NCI-H2227 (cell line): ENCODE data around the gene CD69.
"Not testable (repeated sequence)": the region's sequence is repeated elsewhere in the genome, so short reads cannot be mapped to it uniquely, and the experiment has no call there.

ENCODE experiments used
- DNase-seq: peaks from one replicate; lab custom pipeline; 2025; ENCODE audit not compliant: unreplicated experiment; lab: John Stamatoyannopoulos, UW

The CD69 gene

GRCh38 chr12:9751204-9752144, 9.2 kb downstream of the CD69 start:
- DNase-seq: no peak

DNA sequence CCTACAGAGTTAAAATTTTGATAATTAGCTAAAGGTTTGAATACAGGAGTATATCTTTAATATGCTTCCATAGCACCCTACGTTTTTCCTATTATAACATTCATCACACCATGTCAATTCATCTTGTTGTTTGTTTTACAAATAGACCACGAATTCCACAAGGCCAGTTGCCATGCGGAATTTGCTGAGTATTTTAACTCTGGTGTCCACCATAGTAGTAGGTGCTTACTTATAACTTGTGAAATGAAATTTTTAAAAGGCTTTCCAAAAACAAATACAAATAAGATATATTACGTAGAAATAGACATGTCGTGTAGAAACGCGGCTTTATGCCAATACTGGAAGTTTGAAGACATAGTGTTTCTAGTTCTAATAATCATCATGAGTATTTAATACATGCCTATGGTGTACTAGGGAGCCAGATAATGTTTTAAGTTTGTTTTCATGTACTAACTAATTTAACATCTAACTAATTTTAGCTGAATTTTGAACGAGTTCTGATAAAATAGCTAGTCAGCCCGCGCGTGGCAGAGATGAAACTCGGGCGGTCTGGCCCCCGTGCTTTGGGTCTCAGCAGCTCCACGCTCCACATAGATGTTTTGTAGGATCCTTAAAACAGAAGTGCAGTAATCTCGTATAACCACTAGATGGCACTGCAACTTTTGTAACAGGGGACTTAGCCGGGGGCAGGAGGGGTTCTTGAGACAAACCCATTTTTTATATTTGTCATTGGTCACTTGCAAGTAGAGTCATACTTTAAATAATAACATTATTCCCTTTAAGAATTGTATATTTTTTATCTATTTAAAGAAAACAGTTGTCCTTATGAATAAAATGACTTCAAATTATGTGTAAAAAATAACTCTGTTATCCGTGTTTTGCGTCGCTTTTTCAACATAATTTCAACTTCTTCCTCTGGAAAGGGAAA, 10.2 kb downstream of the CD69 start:
- DNase-seq: peak; percentile 63

- DNase-seq: no peak
Measured at GRCh38 chr12:9749640-9750039, 11.1 kb downstream of the CD69 start.

DNA sequence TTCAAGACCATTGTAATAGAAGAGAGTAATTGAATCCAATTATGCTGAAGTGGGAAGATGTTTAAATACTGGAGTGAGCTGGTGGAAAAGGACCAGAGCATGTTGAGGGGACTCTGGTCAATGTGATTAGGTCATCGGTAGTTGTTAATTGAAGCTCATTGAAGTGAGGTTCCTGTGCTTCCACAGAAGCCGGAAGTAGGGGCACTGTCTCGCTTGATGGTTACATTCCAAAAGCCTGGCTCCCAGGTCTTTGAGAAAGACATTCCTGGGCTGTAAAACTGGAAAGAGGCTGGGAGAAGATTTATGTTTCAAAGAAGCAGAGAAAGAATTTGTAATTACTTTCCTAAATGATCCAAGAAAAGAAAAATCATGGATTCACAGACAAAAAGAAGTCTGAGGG, 15.5 kb downstream of the CD69 start:
- no peak for DNase-seq

- DNase-seq: no peak
Measured at GRCh38 chr12:9742661-9743060, 18.0 kb downstream of the CD69 start.

DNA sequence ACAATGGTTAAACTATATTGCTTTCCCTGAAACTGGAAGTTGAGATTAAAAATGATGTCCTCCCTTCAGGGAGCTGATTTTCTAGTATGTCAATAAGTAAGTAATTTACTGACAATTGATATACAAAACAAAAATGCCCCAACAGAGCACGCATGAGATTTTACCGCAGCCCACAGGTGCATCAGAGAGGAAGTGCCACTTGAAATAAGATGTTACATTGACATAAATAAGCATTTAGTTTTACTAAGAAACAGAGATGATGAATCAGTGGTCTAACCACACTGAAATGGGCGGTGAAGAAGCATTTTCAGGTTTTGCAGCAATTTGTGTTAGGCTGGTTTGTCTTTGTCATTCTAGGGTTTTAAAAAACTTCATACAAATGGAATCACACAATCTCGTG, 19.0 kb downstream of the CD69 start:
- DNase-seq: no peak

GRCh38 chr12:9740106-9740750, 20.5 kb downstream of the CD69 start:
- no peak for DNase-seq

DNA sequence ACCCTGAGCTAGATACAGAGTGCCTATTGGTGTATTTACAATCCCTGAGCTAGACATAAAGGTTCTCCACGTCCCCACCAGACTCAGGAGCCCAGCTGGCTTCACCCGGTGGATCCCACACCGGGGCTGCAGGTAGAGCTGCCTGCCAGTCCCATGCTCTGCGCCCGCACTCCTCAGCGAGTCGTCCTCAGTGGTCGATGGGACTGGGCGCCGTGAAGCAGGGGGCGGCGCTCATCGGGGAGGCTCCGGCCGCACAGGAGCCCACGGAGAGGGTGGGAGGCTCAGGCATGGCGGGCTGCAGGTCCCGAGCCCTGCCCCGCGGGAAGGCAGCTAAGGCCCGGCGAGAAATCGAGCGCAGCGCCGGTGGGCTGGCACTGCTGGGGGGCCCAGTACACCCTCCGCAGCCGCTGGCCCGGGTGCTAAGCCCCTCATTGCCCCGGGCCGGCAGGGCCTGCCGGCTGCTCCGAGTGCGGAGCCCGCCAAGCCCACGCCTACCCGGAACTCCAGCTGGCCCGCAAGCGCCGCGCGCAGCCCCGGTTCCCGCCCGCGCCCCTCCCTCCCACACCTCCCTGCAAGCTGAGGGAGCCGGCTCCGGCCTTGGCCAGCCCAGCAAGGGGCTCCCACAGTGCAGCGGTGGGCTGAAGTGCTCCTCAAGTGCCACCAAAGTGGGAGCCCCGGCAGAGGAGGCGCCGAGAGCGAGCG, 21.1 kb downstream of the CD69 start:
- DNase-seq: peak; percentile 12

DNA sequence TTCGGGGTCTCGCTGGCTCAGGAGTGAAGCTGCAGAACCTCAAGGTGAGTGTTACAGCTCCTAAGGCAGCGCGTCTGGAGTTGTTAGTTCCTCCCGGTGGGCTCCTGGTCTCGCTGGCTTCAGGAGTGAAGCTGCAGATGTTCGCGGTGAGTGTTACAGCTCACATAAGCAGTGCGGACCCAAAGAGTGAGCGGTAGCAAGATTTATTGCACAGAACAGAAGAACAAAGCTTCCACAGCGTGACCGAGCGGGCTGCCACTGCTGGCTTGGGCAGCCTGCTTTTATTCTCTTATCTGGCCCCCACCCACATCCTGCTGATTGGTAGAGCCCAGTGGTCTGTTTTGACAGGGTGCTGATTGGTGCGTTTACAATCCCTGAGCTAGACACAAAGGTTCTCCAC, 21.8 kb downstream of the CD69 start:
- not testable (repeated sequence) for DNase-seq

- DNase-seq: no peak
Measured at GRCh38 chr12:9736936-9737705, 23.6 kb downstream of the CD69 start.

DNA sequence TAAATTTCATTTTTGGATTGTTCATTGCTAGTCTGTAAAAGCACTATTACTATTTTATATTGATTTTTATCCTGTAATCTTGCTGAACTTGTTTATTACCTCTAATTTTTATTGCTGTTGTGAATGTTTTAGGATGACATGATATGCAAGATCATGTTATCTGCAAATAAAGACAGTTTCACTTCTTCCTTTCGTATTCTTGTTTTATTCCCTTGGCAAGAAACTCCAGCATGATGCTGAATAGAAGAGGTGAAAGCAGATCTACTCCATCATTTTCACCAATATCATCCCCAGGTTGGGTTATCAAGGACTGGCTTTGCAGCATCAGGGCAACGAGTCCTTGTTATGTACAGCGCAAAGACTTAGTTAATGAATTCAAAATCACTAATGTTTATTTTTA, 25.1 kb downstream of the CD69 start:
- DNase-seq: no peak

DNA sequence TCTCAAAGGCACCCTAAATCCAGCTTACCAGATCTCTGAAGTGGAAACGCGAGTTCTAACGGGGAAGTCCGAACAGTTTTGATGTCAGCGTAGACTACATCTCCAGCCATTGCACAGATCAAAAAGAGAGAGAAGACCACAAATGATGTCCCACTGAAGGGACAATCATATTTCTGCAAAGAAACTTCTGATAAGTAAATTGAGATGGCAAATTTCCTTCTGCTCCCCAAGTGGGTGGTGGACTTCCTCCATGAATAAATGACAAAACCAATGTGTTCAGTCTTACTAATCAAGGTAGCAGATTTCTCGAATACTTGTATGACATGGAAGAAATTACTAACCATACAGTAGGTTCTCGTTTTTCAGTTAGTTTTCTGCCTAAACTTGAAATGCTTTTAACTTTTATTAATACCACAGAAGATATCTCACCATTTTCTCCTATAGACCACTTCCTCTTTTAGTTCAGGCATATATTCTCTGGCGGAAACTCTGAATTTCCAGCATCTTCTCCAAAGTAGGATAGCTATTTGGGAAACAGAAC, 27.7 kb downstream of the CD69 start, which contains the start of gene CLECL1:
CLECL1 (minus strand) TSS at position 177 of the 541 bp plus-strand sequence.
- no peak for DNase-seq

- DNase-seq: no peak
Measured at GRCh38 chr12:9731797-9732196, 28.9 kb downstream of the CD69 start.

- DNase-seq: no peak
Measured at GRCh38 chr12:9731393-9731792, 29.3 kb downstream of the CD69 start.

- DNase-seq: no peak
Measured at GRCh38 chr12:9730591-9730990, 30.1 kb downstream of the CD69 start.

- no peak for DNase-seq
Measured at GRCh38 chr12:9730011-9730410, 30.7 kb downstream of the CD69 start.

- no peak for DNase-seq
Measured at GRCh38 chr12:9729082-9729481, 31.6 kb downstream of the CD69 start.

DNA sequence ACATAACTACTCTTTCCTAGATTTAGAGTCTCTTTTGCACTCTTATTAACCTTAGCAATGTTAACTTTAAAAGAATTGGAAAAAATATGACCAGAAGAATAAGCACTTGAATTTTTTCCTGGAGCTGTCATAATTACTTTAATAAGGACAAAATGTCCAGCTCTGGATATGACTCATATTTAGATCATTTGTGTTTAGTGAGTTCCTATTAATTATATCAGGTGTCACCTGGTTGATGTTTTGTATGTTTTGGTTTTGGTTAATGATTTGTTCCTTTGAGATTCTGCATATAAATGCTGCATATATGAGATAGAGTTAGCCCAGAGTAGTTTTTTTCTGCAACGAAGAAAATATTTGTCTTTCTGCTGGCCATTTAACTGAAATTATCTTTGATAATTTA, 32.9 kb downstream of the CD69 start:
- no peak for DNase-seq

DNA sequence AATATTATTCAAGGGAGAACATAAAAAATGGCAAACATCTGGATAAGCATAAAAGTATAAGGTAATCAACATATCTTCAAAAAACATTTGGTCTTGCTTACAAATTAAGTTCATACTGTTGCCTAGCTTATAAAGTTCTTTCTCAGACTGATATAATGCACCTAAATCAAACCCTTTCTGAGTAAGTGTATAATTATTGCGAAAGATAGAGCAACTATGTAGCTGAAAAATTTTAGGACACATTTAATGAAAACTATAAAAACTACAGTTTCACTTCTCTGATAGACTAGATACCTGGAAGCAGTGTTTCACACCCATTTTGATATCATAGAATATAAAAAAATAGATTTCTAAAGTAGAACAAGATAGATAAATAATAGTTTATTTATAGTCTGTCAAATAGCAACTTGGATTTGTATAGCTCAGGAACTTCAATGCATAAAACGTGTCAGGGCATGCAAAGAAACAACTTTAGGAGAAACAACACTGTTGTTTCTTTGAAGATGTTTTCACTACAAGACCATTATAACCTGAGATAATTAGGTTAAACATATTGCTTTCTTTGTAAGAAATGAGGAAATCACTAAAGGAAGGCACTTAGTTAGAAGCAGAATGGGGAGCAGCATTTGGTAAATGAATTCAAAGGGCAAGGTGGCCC, 35.4 kb downstream of the CD69 start:
- no peak for DNase-seq
